ENCODE results near the gene BNIP3.

DNA sequence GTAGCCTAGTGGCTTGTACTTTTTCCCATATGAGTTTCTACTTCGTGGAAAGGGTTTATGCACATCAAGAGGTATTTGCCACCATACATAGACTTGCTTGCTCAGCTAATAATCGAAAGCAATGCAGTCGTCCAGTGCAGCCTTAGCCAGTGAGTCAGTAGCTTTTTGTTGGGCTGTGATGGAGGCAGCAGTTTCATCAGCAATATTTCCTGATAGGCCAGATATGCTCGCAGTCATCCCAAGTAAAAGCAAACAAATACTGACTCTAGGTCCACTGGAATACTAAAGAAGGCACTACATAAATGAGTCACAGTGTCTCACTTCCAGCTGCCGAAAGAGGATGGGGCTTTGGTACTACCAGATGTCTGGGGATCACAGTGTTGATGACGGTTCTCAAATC, 2.1 kb upstream of the BNIP3 start:
- TF ChIP-seq CTCF (IDR thresholded peaks at IDR 0.05 in 4 of 5, conservative IDR thresholded peaks at IDR 0.05 in 1 of 5) (no peak), POLR2A (IDR thresholded peaks at IDR 0.05) (no peak)
